ENCODE results near the gene OAF.

DNA sequence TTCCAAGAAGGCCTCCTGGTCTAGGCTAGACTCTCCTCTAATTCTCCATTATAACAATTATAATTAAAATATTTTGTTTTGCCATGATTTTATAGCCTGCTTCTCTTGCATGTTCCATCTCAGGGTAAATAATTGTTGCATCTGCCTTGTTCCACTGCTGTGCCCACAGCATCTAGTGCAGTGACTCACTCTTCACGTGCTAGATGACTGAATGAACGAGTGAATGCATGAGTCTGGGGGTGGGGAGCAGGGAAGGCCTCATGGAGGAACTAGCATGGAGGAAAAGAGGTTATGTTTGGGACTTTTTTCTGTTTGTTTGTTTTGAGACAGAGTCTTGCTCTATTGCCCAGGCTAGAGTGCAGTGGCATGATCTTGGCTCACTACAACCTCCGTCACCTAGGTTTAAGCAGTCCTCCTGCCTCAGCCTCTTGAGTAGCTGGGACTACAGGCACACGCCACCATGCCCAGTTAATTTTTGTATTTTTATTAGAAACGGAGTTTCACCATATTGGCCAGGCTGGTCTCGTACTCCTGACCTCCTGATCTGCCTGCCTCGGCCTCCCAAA is 5.2 kb upstream of the OAF start:
- TF ChIP-seq, protein P1, sequence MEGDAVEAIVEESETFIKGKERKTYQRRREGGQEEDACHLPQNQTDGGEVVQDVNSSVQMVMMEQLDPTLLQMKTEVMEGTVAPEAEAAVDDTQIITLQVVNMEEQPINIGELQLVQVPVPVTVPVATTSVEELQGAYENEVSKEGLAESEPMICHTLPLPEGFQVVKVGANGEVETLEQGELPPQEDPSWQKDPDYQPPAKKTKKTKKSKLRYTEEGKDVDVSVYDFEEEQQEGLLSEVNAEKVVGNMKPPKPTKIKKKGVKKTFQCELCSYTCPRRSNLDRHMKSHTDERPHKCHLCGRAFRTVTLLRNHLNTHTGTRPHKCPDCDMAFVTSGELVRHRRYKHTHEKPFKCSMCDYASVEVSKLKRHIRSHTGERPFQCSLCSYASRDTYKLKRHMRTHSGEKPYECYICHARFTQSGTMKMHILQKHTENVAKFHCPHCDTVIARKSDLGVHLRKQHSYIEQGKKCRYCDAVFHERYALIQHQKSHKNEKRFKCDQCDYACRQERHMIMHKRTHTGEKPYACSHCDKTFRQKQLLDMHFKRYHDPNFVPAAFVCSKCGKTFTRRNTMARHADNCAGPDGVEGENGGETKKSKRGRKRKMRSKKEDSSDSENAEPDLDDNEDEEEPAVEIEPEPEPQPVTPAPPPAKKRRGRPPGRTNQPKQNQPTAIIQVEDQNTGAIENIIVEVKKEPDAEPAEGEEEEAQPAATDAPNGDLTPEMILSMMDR (IDR thresholded peaks at IDR 0.05) = no peak
- TF ChIP-seq POLR2A (IDR thresholded peaks at IDR 0.05) = no peak

Measured in uterus (tissue), 2 donors.